Activated T-cell treated with anti-CD3 and anti-CD28 coated beads for 1 hour (primary cell): ENCODE measurements around the gene MYOG.

ENCODE experiments used
- DNase-seq: peaks from one replicate; pipeline ENCODE4 v3.0.0-alpha.2; 2020; ENCODE audit warnings: low read depth

Gene MYOG

DNA sequence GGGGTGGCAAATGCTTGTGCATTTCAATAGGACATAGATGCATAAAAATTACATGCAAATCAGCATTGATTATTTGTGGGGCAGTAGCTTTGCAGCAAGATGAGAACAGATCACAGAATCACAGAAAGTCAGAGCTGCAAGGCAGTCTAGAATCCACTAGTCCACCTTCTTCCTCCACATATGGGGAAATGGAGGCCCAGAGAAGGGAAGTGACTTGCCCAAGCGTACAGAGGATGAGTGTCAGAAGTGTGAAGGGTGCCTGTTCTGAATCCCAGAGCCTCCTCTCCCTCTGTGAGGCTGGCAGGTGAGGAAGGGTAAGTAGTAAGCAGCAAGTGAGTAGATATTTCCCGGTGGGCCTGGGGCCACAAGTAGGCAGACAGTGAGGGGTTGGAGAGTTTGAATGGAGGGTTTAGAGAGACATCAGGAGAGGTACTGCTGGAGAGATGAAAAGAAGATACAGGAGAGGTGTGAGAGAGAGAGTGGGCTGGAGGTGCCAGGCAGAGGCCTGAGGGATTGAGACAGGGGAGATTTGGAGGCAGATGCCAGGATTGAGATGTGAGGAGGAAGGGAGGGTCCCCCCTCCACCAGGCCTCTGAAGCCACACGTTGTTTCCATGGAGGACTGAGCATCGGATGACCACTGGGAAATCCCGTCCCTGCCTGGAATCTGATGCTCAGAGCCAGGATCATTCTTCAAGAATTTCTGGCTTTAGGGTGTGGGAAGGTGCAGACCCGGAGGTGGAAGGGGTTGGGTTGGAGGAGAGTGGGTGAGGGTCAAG is 4.8 kb upstream of the MYOG start:
- no peak for DNase-seq

DNA sequence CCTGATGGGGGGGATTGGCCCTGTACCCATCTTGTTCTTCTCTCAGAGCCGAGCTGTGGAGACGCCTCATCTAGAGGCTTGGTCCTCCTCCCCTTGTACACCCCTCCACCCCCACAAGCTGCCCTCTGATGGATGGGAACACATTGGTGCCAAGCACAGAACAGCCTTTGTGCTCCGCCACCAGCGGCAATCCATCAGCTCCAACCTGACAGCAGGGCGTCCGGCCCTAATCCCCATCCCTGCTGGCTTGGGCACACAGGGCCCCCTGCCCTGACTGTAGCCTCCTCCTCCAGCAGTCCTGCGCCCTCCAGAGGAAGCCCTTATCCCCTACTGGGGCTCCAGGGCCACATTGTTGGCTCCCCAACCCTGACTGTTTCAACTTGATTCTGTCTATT is 3.8 kb upstream of the MYOG start:
- DNase-seq = no peak

DNA sequence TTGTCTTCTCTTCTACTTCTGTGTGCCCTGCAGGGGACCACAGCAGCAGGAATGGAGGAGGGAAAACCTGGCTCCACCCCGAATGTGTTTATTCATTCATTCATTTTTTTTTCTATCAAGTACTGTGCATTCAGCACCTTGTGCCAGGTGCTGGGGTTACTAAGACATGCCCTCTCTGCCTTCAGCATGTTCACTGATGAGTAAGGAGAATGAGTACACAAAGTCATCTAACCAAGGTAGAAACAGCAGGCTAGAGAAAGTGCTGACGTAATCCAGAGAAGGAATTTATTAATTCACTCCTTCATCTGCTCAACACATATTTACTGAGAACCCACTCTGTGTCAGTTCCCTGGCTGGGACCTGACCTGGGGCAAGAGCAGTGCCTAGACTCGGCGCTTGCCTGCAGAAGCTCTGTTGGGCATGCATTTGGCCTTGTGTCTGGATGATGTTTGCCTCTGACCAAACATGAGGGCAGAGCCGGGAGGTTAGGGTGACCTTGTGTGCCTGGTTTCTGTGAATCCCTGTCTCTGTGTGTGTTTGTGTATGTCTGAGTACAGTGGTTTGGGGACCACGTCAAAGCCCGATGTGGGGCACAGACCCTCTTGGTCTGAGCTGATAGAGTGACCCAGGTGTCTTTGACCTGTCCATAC is 3.3 kb upstream of the MYOG start:
- no peak for DNase-seq

DNA sequence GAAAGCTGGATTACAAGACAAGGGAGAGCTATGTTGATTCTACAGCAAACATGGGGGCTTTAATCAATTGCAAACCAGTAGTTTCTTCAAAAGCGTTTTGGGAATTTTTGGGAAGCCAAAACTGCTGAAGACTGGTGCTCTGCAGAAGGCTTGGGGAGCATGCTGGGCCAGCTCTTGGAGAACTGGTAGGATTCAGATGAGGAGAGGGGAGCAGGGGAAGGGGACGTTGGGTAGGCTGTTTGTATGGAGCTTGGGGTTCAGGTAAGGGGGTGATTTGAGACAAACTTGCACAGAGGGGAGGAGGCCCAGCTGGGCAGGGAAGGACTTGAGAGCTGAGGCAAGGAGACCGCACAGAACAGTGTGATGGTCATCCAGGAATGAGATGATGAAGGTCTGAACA is 2.6 kb upstream of the MYOG start:
- no peak for DNase-seq

DNA sequence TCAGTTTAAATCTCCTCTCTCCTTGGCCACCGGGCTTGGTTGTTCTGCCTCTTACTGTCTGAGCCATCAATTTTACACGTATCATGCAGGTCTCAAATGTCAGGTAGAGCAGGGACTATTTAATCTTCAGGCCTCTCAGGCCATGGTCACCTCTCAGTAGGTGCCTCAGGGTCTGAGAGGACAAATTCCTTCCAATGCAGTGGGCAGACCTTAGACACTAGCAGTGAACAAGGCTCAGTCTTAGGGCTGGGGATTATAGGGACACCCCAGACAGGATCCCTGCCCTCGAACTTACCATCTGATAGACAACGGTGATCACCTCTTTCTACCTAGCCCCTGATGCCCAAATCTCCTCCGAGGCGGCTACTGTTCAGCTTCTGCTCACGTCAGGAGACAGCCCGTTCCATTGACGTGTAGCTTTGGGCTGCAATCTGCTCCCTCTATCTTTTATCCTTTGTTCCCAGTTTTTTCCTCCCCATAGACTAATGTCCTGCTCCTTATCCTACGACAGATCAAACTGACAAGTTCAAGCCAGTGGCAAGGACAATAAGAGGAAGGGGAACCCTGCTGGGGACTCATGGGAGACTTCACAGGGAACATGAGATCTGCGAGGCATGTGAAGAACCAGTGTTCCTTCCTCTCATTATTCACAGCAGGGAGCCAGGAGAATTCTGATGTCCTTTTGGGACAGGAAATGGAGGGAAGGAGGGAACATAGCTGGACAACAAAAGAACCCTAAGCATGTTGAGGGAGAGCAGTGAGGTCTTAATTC is 1.4 kb upstream of the MYOG start:
- DNase-seq = no peak

DNA sequence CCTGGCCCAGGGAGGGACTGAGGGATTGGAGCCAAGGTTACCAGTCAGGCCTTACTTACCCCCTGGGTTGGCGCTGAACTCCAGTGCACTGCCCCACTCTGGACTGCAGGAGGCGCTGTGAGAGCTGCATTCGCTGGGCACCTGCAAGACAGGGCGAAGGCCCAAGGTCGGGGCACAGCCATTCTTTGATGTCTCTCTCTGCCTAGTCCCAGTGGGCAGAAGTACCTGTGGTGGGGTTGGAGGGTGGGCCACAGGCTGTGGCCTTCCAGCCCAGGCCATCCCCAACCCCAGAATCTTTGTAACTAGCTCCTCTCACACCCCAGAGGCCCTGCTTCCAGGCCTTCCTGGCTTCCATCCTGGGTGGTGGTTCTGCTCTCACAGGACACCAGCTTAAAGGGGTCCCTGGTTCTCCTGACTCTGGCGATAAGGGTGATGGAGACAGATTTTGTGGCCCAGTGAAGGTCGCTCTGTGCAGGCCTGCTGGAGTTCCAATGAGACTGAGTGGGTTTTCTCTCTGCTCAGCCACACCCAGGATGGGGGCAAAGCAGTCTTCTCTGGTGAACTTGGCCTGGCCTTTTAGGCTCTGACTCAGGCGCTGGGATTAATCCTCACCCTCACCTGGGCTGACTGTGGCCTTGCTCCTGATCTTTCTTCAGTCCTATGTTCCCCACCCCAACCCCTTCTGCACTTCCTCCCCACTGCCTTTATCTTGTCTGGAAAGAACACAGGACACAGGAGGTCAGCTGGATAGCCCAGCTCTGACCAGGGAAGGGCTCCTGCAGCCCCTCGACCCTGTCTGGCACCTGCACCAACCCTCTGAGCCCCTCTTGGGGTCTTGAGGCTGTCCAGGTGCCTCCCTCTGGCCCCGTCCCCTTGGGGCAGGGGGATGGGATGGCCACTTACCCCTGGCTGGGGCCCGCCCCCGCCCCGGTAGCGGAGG is 954 bp downstream of the MYOG start:
- DNase-seq = no peak

DNA sequence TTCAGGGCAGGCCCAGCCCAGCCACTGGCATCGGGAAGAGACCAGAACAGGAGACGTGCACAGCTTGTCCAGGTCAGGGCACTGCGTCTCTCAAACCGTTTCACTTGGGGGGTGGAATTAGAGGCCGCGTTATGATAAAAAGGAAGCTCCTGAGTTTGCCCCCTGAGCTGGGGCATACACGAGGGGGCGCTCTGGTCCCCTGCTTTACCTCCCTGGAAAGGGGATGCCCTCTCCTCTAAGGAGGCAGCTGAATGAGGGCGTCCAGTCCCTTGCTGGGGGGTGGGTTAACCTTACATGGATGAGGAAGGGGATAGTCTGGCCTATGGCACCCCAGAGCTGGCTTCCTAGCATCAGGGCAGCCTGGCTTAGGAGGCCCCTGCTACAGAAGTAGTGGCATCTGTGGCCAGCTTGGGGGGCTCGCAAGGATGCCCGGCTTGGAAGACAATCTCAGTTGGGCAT is 2.3 kb downstream of the MYOG start:
- DNase-seq = no peak

DNA sequence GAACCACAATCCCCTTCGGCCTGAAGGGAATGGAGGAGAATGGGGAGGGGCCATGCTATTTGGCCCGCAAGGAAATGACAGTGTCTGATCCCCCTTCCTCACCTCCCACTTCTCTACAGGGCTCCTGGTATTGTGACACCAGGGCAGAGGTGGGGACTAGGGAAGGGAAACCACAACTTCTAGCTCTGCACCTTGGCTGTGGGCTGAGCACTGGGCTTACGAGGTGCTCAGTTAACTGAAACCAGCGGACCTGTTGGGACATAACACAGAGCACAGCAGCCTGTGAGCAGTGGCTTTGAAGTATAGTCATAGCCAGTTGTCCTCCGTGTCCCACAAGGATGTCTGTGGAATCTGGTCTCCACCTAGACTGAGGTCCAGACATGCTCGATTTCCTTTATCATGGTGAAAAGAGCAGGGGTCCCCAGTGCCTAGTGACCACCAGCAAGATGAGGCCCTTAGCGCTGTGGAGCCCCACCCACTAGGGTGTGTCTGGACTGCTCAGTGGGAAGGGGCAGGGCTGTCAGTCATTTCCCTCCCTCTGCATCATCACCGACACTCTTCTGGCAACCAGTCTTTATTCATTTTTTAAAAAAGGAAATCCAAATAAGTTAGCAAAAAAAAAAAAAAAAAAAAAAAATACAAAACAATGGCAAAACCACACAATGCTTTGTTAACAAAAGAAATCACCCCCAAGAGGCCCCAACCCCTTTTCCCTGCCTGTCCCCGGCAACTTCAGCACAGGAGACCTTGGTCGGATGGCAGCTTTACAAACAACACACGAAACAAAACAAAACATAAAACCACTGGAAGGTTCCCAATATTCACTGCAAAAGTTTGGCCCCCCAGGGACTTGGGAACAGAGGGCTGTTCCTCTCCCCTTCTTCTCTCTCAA is 3.0 kb downstream of the MYOG start:
- no peak for DNase-seq

DNA sequence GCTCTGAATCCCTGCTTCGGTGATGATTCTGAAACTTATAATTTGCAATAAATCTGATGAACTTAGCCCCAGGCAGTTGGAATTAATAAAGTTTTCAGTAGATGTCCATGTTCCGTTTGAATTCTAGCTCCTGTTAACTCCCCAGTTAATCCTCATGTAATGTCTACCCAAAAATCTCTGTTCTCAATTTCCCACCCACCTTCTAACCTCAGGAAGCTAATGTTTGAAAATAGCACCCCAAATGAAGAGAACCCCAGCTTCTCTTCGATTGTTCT is 3.6 kb downstream of the MYOG start:
- no peak for DNase-seq

DNA sequence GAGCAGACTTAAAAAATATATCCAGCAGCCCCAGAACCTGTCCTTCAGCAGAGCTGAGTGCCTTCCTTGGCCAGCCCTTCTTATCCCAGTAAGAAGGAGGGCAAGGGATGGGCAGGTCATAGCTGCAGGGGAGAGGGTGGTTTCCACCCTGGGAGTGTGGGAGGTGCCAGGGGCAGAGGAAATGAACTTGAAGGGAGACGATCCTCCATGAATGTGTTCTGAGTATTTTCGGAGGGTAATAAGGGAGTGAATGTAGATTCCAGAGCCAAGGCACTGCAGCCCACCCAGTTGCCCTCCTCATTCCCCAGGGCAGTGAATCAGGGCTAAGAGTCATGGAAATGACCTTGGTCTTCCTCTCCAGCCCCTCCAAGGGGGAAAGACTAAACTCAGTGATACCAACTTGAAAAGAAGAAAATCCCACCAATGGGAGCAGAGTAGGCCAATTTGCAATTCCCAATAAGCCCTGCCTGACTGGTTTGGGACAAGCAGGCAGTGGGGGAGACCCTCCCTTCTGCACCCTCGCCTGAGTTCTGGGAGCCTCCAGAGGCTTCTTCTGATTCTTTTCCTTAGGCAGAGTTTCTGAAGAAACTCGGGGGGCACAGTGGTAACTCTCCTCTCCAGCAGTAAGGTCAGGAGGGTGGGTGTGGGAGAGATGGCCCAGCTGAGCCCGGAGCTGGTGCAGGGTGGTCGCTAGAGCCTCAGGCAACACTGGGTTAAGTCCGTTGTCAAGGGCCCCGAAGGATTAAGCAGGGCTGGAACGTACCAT is 4.2 kb downstream of the MYOG start:
- DNase-seq = no peak

DNA sequence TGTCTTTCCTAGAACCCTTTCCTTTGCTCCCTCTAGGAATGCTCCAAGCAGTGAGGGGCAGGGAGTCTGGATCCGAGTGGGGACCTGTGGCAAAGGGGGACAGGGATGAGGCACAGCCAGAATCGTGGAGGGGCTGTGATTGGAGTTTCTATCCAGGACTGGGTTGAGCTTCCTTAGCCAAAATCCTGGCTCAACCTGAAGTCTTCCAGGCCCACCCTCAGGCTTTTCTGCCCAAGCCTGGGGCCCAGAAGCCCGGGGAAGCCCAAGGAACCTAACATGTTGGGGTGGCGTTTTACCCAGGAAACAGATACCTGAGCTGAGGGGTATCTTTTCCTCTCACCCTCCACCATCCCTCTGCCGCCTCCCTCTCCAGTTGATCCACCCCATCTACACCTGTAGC is 5.4 kb downstream of the MYOG start:
- DNase-seq = no peak

DNA sequence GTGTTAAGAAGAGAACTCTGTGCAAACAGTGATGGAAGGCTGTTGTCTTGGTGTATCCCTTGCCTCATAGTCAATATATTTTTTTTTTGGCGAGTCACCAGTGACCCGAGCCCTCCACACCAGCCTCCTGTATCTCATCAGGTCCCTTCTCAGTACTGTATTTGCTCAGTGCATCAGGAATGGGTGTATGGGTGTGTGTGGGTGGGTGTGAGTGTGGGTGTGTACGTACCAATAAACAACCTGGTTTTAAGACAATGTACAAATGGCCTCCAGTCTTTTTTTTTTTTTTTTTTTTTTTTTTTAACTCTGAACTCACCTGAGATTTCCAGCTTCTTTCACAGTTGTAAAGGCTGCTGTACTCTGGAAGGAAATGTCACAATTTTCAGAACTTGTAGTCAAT is 7.3 kb downstream of the MYOG start:
- DNase-seq = no peak

DNA sequence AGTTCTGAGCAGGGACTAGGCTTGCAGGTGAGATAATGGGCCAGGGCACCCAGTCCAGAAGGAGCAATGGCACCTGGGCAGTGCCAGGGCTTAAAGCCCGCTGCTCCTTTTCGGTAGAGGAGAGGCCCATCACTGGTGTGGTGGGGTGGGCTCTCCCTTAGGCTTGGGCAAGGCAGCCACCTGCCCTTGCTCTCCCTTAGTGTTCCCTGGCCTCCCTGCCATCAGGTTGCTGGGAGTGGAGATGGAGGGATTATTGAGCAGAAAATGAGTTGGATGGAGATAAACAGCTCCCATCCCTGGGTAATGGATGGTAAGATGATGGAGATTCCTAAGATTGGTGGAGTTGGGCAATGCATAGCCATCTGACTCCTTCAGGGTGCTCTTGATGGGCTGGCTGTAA is 7.9 kb downstream of the MYOG start:
- DNase-seq = no peak

DNA sequence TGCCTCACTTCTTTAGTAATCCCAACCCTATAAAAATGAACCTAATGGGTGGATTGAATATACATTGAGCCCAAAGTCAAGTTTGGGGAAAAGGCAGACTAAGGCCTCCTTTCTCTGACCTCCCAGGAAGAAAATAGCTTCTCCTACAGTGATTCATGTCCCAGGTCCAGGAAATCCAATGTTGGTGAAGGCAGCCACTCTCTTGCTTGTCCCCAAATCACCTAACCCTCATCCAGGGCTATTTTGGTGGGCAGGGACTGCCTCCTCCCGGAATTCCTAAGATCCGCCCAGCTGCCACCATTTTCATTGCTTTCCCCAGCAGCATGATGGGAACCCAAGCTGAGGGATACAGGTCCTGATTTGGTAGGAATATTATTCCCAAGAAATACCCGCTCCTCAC is 8.4 kb downstream of the MYOG start:
- no peak for DNase-seq

DNA sequence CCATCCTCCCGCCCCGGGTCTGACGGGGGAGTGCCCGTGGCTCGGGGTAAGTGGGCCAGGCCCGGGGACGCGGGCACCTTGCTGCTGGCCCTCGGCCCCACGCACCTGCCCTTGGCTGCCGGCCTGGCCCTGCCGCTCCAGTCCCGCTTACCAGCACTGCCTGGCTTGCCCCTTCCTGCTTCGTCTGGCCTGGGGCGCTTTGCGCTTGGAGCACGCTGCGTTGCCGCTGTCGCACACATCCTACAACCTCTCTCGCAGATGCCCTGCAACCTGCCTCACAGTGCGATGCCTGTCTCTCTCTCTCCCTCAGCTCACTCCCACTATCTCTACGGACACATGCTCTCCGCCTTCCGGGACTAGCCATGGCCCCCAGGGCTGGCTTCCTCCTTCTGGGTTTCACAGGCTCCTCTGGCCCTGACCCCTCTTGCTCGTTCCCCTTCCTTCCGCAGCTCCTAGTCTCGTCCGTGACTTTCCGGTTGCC is 9.7 kb downstream of the MYOG start:
- no peak for DNase-seq

DNA sequence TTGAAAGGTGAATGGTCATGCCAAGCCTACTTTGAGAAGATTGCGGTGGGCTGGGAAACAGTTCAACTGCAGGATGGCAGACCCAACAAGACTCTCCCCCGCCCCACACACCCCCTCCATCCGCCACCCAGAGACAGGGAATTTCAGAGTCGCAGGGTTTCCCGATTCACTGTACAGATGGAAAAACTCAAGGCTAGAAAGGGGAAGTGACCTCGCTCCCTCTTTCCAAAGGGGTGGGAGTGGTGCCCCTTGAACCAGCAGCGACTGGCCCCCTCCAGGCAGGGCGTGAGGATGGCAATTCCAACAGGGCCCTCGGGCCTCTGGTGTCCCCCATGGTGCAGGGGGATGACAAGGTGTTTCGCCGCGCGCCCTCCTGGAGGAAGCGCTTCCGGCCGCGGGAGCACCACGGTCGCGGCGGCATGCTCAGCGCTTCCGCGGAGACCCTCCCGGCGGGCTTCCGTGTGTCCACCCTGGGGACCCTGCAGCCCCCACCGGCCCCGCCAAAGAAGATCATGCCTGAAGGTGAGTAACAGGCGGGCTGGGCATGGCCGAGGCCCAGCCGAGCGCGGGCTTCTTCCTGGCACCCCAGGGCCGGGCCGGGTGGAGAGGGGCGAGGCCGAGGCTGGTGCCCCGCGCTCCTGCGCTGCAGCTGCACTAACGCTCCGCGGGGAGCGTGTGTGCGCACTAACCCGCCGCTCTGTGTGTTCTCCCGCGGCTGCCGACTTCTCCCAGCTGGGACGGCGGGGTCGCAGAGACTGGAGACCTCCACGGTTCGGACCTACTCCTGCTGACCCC is 10.4 kb downstream of the MYOG start:
- no peak for DNase-seq

DNA sequence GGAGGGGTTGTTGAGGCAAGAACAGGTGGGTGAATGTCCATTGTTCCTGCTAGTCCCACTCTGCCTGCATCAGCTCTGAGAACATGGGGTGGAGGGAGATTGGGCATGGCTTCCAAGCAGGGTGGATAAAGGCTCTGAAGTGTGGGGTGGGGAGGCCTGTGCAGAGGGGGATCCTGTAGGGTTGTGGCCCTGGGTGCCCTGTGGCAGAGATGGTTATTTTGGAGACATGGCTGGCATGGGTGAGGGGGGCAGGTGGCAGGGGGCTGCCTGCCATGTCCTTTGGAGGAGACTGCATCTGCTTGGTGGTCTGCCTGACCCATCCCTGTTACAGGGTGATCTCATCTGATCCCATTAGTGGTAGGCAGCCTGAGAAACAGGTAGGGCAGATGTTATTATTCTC is 11.2 kb downstream of the MYOG start:
- DNase-seq = no peak

DNA sequence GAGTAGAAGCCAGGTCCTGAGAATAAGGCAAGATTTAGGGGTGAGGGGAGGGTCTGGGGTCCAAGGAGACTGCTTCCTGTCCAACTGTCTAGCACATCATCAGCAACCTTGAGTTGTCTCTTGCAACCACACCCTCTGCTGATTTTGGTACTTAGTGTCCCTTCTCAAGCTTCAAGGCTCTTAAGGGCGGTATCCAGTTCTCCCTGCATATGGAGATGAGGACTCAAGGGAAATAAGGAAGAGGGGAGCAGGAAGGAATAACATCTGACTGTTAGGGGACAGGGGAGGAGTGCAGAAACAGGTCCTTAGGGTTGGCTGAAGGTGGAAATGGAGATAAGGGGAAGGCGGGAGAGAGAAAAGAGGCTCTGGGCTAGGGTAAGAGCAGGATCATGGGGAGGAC is 12.3 kb downstream of the MYOG start:
- no peak for DNase-seq

DNA sequence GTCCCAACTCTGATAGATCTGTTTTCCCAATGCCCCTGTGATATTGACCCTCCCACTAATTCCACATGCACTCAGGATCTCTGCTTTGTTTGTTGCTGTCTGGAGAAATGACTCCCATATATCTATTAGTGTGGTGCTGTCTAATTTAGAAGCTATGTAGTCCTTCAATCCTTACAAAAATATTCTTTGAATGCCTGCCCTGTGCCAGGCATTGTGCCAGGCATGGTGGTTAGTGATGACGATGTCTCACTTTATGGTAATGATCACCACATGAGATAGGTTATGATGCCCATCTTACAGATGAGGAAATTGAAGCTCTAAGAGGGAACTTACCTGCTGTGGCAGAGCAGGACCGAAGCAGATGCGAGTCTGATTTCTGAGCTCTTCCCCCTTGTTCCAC is 12.9 kb downstream of the MYOG start:
- no peak for DNase-seq
